H1 (cell line): ENCODE results near the gene WNT9A.

Experiments
- CTCF ChIP-seq, 3 experiments: IDR thresholded peaks; 1 replicate in 2 of 3; 2 replicates in 1 of 3; pipeline versions ENCODE4 v1.5.1 to v1.6.1; 2011; ENCODE audit warnings: low read length in 3 of 3, mild to moderate bottlenecking in 3 of 3, inconsistent platforms in 2 of 3, low read depth in 1 of 3, moderate library complexity in 1 of 3; ENCODE audit not compliant: insufficient read depth in 1 of 3; ENCODE audit errors: control extremely low read depth in 1 of 3
- EZH2 ChIP-seq: fragments of 200-600 bp; sonication (generic); IDR thresholded peaks from 2 replicates; pipeline ENCODE4 v1.7.1; 2012; ENCODE audit warnings: low read depth, mild to moderate bottlenecking, moderate library complexity, low read length, inconsistent platforms; ENCODE audit not compliant: severe bottlenecking
- MAFK ChIP-seq: IDR thresholded peaks from 2 replicates; pipeline ENCODE4 v1.6.1; 2012; ENCODE audit warnings: low read depth, mild to moderate bottlenecking, improper control_type of control experiment, low read length
- NRF1 ChIP-seq: IDR thresholded peaks from 2 replicates; pipeline ENCODE4 v1.6.1; 2011; ENCODE audit warnings: mild to moderate bottlenecking, low read depth, low read length, improper control_type of control experiment
- PHF8 ChIP-seq: fragments of 200-600 bp; sonication (generic); conservative IDR thresholded peaks from 2 replicates; pipeline ENCODE4 v1.7.1; 2012; ENCODE audit warnings: low read depth, mild to moderate bottlenecking, inconsistent platforms, low read length, moderate library complexity
- RBBP5 ChIP-seq: IDR thresholded peaks from 2 replicates; pipeline ENCODE4 v1.7.1; 2012; ENCODE audit warnings: low read depth, mild to moderate bottlenecking, inconsistent platforms, low read length, moderate library complexity, borderline replicate concordance
- TBP ChIP-seq: IDR thresholded peaks from 2 replicates; pipeline ENCODE4 v1.6.1; 2011; ENCODE audit warnings: low read depth, low read length, improper control_type of control experiment

DNA sequence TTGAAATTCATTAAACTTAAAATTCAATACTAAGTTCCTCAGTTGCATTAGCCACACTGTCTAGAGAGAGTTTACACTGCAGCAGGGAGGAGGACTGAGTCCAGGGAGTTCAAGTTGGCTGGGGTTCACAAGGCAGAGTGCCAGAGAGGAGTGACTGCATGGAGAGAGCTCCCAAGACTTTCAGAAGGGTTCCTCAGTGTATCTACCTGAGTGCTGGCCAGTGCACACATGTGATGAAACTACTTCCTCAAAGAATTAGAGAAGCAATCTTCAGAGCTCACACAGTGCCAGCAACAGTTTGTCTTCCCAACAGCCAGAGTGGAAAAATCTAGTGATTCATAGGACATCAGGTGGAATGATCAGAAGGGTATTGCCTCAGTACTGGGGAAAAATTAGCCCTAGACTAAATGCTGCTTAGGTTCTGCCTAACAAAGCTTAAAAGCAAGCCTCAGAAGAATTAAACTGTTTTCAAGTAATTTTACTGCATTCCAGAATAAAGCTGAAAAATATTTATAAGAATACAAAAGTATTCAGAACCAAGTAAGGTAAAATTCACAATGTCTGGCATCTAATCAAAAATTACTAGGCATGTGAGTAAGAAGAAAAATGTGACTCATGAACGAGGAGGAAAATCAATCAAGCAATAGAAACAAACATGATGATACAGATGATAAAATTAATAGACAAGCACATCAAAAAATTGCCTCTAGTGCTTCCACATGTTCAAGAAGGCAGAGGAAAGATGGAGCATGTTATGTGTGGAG is 48.6 kb upstream of the WNT9A start:
- TF ChIP-seq MAFK (no peak), RBBP5 (no peak), EZH2 (no peak), CTCF (IDR thresholded peaks at IDR 0.05; ENCODE audit: control extremely low read depth in 1 of 3, insufficient read depth in 1 of 3, low read depth in 1 of 3, low read length in 3 of 3) (no peak), NRF1 (no peak), TBP (no peak), PHF8 (no peak)
